Keratinocyte (primary cell): ENCODE results near the gene LPAR1.

Source experiments
- EZH2 ChIP-seq: IDR thresholded peaks from one replicate; pipeline ENCODE4 v1.6.1; 2012; ENCODE audit warnings: inconsistent platforms, mild to moderate bottlenecking, low read length, moderate library complexity
- TF ChIP-seq, protein P1 (sequence below), 3 experiments: IDR thresholded peaks in 1 of 3; conservative IDR thresholded peaks in 1 of 3; optimal IDR thresholded peaks in 1 of 3; 2 replicates in 2 of 3; 3 replicates in 1 of 3; pipeline versions ENCODE3 to v1.5.1; 2011; ENCODE audit warnings: low read length in 3 of 3, mild to moderate bottlenecking in 3 of 3, moderate library complexity in 2 of 3, control low read depth in 1 of 3, inconsistent platforms in 1 of 3; ENCODE audit not compliant: insufficient read depth in 2 of 3; ENCODE audit errors: extremely low read depth in 1 of 3

DNA sequence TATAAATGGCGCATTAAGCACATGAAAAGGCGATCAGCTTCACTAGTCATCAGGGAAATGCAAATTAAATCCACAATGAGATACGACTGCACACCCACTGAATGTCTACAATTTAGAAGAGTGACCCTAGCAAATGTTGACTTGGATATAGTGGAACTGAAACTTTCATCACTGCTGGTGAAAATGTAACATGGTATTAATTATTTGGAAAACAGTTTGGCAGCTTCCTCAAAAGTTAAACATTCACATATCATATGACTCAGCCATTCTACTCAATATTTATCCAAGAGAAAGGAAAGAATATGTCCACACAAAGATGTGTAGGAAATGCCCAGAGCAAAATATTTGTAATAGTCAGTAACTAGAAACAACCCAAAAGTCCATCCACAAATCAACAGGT, 146.5 kb downstream of the LPAR1 start:
- TF ChIP-seq, protein P1, sequence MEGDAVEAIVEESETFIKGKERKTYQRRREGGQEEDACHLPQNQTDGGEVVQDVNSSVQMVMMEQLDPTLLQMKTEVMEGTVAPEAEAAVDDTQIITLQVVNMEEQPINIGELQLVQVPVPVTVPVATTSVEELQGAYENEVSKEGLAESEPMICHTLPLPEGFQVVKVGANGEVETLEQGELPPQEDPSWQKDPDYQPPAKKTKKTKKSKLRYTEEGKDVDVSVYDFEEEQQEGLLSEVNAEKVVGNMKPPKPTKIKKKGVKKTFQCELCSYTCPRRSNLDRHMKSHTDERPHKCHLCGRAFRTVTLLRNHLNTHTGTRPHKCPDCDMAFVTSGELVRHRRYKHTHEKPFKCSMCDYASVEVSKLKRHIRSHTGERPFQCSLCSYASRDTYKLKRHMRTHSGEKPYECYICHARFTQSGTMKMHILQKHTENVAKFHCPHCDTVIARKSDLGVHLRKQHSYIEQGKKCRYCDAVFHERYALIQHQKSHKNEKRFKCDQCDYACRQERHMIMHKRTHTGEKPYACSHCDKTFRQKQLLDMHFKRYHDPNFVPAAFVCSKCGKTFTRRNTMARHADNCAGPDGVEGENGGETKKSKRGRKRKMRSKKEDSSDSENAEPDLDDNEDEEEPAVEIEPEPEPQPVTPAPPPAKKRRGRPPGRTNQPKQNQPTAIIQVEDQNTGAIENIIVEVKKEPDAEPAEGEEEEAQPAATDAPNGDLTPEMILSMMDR (optimal IDR thresholded peaks at IDR 0.05 in 1 of 3, IDR thresholded peaks at IDR 0.05 in 1 of 3, conservative IDR thresholded peaks at IDR 0.05 in 1 of 3; ENCODE audit: extremely low read depth in 1 of 3, insufficient read depth in 2 of 3, low read length in 3 of 3) = no peak
- TF ChIP-seq EZH2 = no peak
